NCI-H128 (cell line): Measurements from ENCODE around the gene SAPCD2.
A peak's percentile ranks its signal among the peaks of the same experiment; 100 is the strongest.

ENCODE experiments used
- DNase-seq: peaks from one replicate; lab custom pipeline; 2025; ENCODE audit not compliant: unreplicated experiment; lab: John Stamatoyannopoulos, UW

Gene SAPCD2

GRCh38 chr9:137082222-137082924 is 12.0 kb upstream of the SAPCD2 start:
- DNase-seq, result no peak

- DNase-seq, result no peak
Observed at GRCh38 chr9:137080260-137081122, 10.1 kb upstream of the SAPCD2 start.

- no peak for DNase-seq
Observed at GRCh38 chr9:137079401-137079787, 9.0 kb upstream of the SAPCD2 start.

- no peak for DNase-seq
Observed at GRCh38 chr9:137078701-137079400, 8.5 kb upstream of the SAPCD2 start.

GRCh38 chr9:137077758-137078693 is 7.7 kb upstream of the SAPCD2 start:
- DNase-seq, result no peak

- DNase-seq, result no peak
Observed at GRCh38 chr9:137077010-137077747, 6.8 kb upstream of the SAPCD2 start, which contains the start of gene UAP1L1. Gene UAP1L1 (plus strand): TSS chr9:137077517. CDS start chr9:137077533, 16 bp downstream.

- no peak for DNase-seq
Observed at GRCh38 chr9:137076636-137077009, 6.3 kb upstream of the SAPCD2 start.

GRCh38 chr9:137075275-137075775 is 5.0 kb upstream of the SAPCD2 start:
- DNase-seq, result no peak

- DNase-seq, result no peak
Observed at GRCh38 chr9:137074657-137075274, 4.4 kb upstream of the SAPCD2 start.

GRCh38 chr9:137073992-137074399 is 3.6 kb upstream of the SAPCD2 start:
- no peak for DNase-seq

GRCh38 chr9:137071282-137071681 is 925 bp upstream of the SAPCD2 start:
- DNase-seq, result no peak

GRCh38 chr9:137070906-137071275 is 534 bp upstream of the SAPCD2 start:
- DNase-seq, result peak; percentile 50

GRCh38 chr9:137069508-137070091 is 757 bp downstream of the SAPCD2 start:
- no peak for DNase-seq

GRCh38 chr9:137068539-137069507 is 1.5 kb downstream of the SAPCD2 start:
- DNase-seq, result no peak

GRCh38 chr9:137067860-137068538 is 2.4 kb downstream of the SAPCD2 start:
- peak; percentile 66 for DNase-seq

- DNase-seq, result no peak
Observed at GRCh38 chr9:137066096-137066861, 4.1 kb downstream of the SAPCD2 start.
